Neural cell (in vitro differentiated cells): ENCODE results near the gene TKTL2. TPM values are rescaled to one million over a fixed set of nuclear protein-coding genes. Genes with fewer than 3 reads are reported as not detected.

Experiments used
- H2AFZ ChIP-seq: fragments of 200-600, 300-800 bp; sonication (generic), shearing (Covaris generic); 2 replicates; pipeline ENCODE4 v1.6.0; 2014; ENCODE audit warnings: low read depth, mild to moderate bottlenecking, antibody characterized with exemption, low read length, moderate library complexity
- H3F3A ChIP-seq: fragments of 200-600 bp; shearing (Covaris generic); 2 replicates; pipeline ENCODE4 v1.6.1; 2016; ENCODE audit warnings: mild to moderate bottlenecking, moderate library complexity, mixed read lengths, antibody characterized with exemption, low read length; ENCODE audit not compliant: insufficient read depth, poor library complexity, severe bottlenecking
- H3K27ac ChIP-seq: fragments of 200-600, 300-800 bp; sonication (generic), shearing (Covaris generic); 2 replicates; pipeline ENCODE4 v1.5.1; 2014; ENCODE audit warnings: mild to moderate bottlenecking, low read length, moderate library complexity
- H3K27me3 ChIP-seq: fragments of 300-800, 200-600 bp; sonication (generic), shearing (Covaris generic); 2 replicates; pipeline ENCODE4 v1.6.0; 2014; ENCODE audit warnings: mild to moderate bottlenecking, low read depth, low read length, moderate library complexity; ENCODE audit not compliant: insufficient read depth
- H3K36me3 ChIP-seq: fragments of 300-800, 200-600 bp; sonication (generic), shearing (Covaris generic); 2 replicates; pipeline ENCODE4 v1.5.1; 2014; ENCODE audit warnings: mild to moderate bottlenecking, antibody characterized with exemption, low read length, moderate library complexity; ENCODE audit not compliant: insufficient read depth
- H3K4me2 ChIP-seq: fragments of 300-800, 200-600 bp; sonication (generic), shearing (Covaris generic); 2 replicates; pipeline ENCODE4 v1.6.0; 2014; ENCODE audit warnings: mild to moderate bottlenecking, low read length
- H3K4me3 ChIP-seq: fragments of 300-800, 200-600 bp; sonication (generic), shearing (Covaris generic); 2 replicates; pipeline ENCODE4 v1.5.1; 2014; ENCODE audit warnings: mild to moderate bottlenecking, low read length, moderate library complexity
- H3K79me2 ChIP-seq: fragments of 200-600 bp; shearing (Covaris generic); replicated peaks from 2 replicates; pipeline ENCODE4 v1.6.0; 2014; ENCODE audit warnings: mild to moderate bottlenecking, low read length, moderate library complexity; ENCODE audit not compliant: insufficient read depth
- H3K9ac ChIP-seq: fragments of 300-800, 200-600 bp; sonication (generic), shearing (Covaris generic); 2 replicates; pipeline ENCODE4 v1.6.1; 2016; ENCODE audit warnings: mild to moderate bottlenecking, low read length, mixed read lengths
- H3K9me2 ChIP-seq: fragments of 200-600 bp; shearing (Covaris generic); 2 replicates; pipeline ENCODE4 v1.6.1; 2016; ENCODE audit warnings: mild to moderate bottlenecking, low read length, mixed read lengths; ENCODE audit not compliant: insufficient read depth
- H3K9me3 ChIP-seq: fragments of 200-600, 300-800 bp; sonication (generic), shearing (Covaris generic); 2 replicates; pipeline ENCODE4 v1.6.1; 2016; ENCODE audit warnings: mild to moderate bottlenecking, mixed run types, low read length, moderate library complexity, mixed read lengths
- H4K20me1 ChIP-seq: fragments of 200-600 bp; shearing (Covaris generic); 2 replicates; pipeline ENCODE4 v1.6.1; 2016; ENCODE audit warnings: mild to moderate bottlenecking, mixed run types; ENCODE audit not compliant: insufficient read depth
- CTCF ChIP-seq: fragments of 450-650 bp; IDR thresholded peaks from 2 replicates; pipeline ENCODE4 v1.5.1; 2014; ENCODE audit warnings: antibody characterized with exemption, mild to moderate bottlenecking, moderate library complexity; ENCODE audit not compliant: poor library complexity, severe bottlenecking
- EP300 ChIP-seq: fragments of 450-650 bp; conservative IDR thresholded peaks from 2 replicates; pipeline ENCODE4 v1.6.1; 2014; ENCODE audit warnings: antibody characterized with exemption, mild to moderate bottlenecking, moderate library complexity; ENCODE audit not compliant: poor library complexity, severe bottlenecking
- EZH2 ChIP-seq: fragments of 200-600, 300-800 bp; shearing (Covaris generic), sonication (generic); IDR thresholded peaks from 2 replicates; pipeline ENCODE4 v1.6.1; 2014; ENCODE audit warnings: antibody characterized with exemption, low read length, borderline replicate concordance, mild to moderate bottlenecking; ENCODE audit not compliant: insufficient read depth, poor library complexity, severe bottlenecking
- MXI1 ChIP-seq: fragments of 450-650 bp; conservative IDR thresholded peaks from 2 replicates; pipeline ENCODE4 v1.6.1; 2014; ENCODE audit warnings: antibody characterized with exemption, mild to moderate bottlenecking; ENCODE audit not compliant: poor library complexity, severe bottlenecking
- POLR2AphosphoS5 ChIP-seq: IDR thresholded peaks from 2 replicates; pipeline ENCODE4 v1.6.1; 2012
- RAD21 ChIP-seq: fragments of 450-650 bp; conservative IDR thresholded peaks from 2 replicates; pipeline ENCODE4 v1.6.1; 2014; ENCODE audit warnings: antibody characterized with exemption, mild to moderate bottlenecking, moderate library complexity
- REST ChIP-seq: IDR thresholded peaks from 2 replicates; pipeline ENCODE4 v1.6.1; 2012; ENCODE audit warnings: borderline replicate concordance
- SMC3 ChIP-seq: fragments of 450-650 bp; conservative IDR thresholded peaks from 2 replicates; pipeline ENCODE4 v1.6.1; 2014; ENCODE audit warnings: antibody characterized with exemption, mild to moderate bottlenecking, moderate library complexity; ENCODE audit not compliant: poor library complexity
- TAF1 ChIP-seq: IDR thresholded peaks from 2 replicates; pipeline ENCODE4 v1.6.1; 2012; ENCODE audit warnings: low read depth
- polyA plus RNA-seq: library from polyadenylated mRNA; depleted of rRNA; stranded (reverse); fragments of >200 nt; gene quantifications from 2 replicates; pipeline ENCODE4 v1.2.3, GENCODE V29; 2014

Gene TKTL2
- polyA plus RNA-seq, 1 donor from 2014 or later: 0.42 TPM

- no peaks in the 10 kb centered on the region for H3K79me2 ChIP-seq
- H3K27me3 ChIP-seq: no peaks in the 10 kb centered on the region
- no peaks in the 10 kb centered on the region for H3K9me2 ChIP-seq
- H3K4me2 ChIP-seq: no peak overlapping the region
- no peaks in the 10 kb centered on the region for H3K36me3 ChIP-seq
- no peak overlapping the region for H3K4me3 ChIP-seq
- no peaks in the 10 kb centered on the region for H4K20me1 ChIP-seq
- no peak overlapping the region for H3K27ac ChIP-seq
- no peak overlapping the region for H2AFZ ChIP-seq
- H3K9ac ChIP-seq: no peak overlapping the region
- H3K9me3 ChIP-seq: no peaks in the 10 kb centered on the region
- H3F3A ChIP-seq: no peaks in the 10 kb centered on the region
- TF ChIP-seq REST (no peak), SMC3 (no peak), EZH2 (no peak), TAF1 (no peak), POLR2AphosphoS5 (no peak), CTCF (no peak)
Measured at GRCh38 chr4:163482190-163482589, 8.6 kb upstream of the TKTL2 start.

- H2AFZ ChIP-seq: no peak overlapping the region
- no peaks in the 10 kb centered on the region for H3K9me2 ChIP-seq
- H3K4me3 ChIP-seq: no peak overlapping the region
- no peak overlapping the region for H3K9ac ChIP-seq
- no peaks in the 10 kb centered on the region for H3K27me3 ChIP-seq
- no peaks in the 10 kb centered on the region for H3F3A ChIP-seq
- no peaks in the 10 kb centered on the region for H4K20me1 ChIP-seq
- no peaks in the 10 kb centered on the region for H3K36me3 ChIP-seq
- no peak overlapping the region for H3K4me2 ChIP-seq
- H3K9me3 ChIP-seq: no peaks in the 10 kb centered on the region
- H3K79me2 ChIP-seq: no peaks in the 10 kb centered on the region
- no peak overlapping the region for H3K27ac ChIP-seq
- TF ChIP-seq EP300 (no peak), MXI1 (no peak), TAF1 (no peak), CTCF (no peak), EZH2 (no peak), SMC3 (no peak), RAD21 (no peak), REST (no peak), POLR2AphosphoS5 (no peak)
Measured at GRCh38 chr4:163476761-163477438, 3.3 kb upstream of the TKTL2 start.
